GM19397 (cell line): ENCODE results near the gene PTPRCAP.
"Not testable (repeated sequence)": the region's sequence is repeated elsewhere in the genome, so short reads cannot be mapped to it uniquely, and the experiment has no call there.

Source experiments
- ATAC-seq: cut with Tn5 transposase; IDR thresholded peaks from one replicate; pipeline ENCODE4 v1.9.1; 2021; ENCODE audit warnings: mild to moderate bottlenecking, moderate library complexity; ENCODE audit not compliant: unreplicated experiment

The PTPRCAP gene

GRCh38 chr11:67410984-67411784, 26.3 kb downstream of the PTPRCAP start:
- no peak for ATAC-seq

- no peak for ATAC-seq
Observed at GRCh38 chr11:67410369-67410831, 27.1 kb downstream of the PTPRCAP start.

GRCh38 chr11:67409781-67410368, 27.6 kb downstream of the PTPRCAP start:
- ATAC-seq, result no peak

- ATAC-seq, result peak; percentile 59
Observed at GRCh38 chr11:67409261-67409666, 28.2 kb downstream of the PTPRCAP start.

GRCh38 chr11:67408437-67409200, 28.9 kb downstream of the PTPRCAP start:
- ATAC-seq, result no peak

- ATAC-seq, result no peak
Observed at GRCh38 chr11:67407688-67408163, 29.8 kb downstream of the PTPRCAP start.

GRCh38 chr11:67406969-67407687, 30.4 kb downstream of the PTPRCAP start:
- no peak for ATAC-seq

GRCh38 chr11:67406420-67406968, 31.0 kb downstream of the PTPRCAP start:
- no peak for ATAC-seq

- no peak for ATAC-seq
Observed at GRCh38 chr11:67405688-67406339, 31.7 kb downstream of the PTPRCAP start.

GRCh38 chr11:67405196-67405567, 32.3 kb downstream of the PTPRCAP start:
- ATAC-seq, result no peak

- no peak for ATAC-seq
Observed at GRCh38 chr11:67404515-67405195, 32.8 kb downstream of the PTPRCAP start.

GRCh38 chr11:67403085-67403484, 34.4 kb downstream of the PTPRCAP start:
- ATAC-seq, result not testable (repeated sequence)

GRCh38 chr11:67402192-67402839, 35.2 kb downstream of the PTPRCAP start:
- not testable (repeated sequence) for ATAC-seq

- peak; percentile 69 for ATAC-seq
Observed at GRCh38 chr11:67401495-67402191, 35.8 kb downstream of the PTPRCAP start, which contains the start of gene PPP1CA. PPP1CA (minus strand) TSS chr11:67401858; CDS start chr11:67401782, 76 bp downstream.

- ATAC-seq, result no peak
Observed at GRCh38 chr11:67400942-67401494, 36.5 kb downstream of the PTPRCAP start.

GRCh38 chr11:67400251-67400941, 37.1 kb downstream of the PTPRCAP start:
- no peak for ATAC-seq
